ENCODE measurements around the gene MAPKAP1. TPM values are rescaled to one million over a fixed set of nuclear protein-coding genes. Genes with fewer than 3 reads are reported as not detected.

Gene MAPKAP1
- total and polyA plus RNA-seq, 2 of the 13 experiments (the other 11 are each of a cell fraction or from before 2014, with no cell fraction given) = 45.0 to 64.3 TPM

GRCh38 chr9:125747765-125748445, 40.9 kb upstream of the MAPKAP1 start (continued):
- TF ChIP-seq PAWR (CRISPR knock-in tag; IDR thresholded peaks at IDR 0.05; ENCODE audit: borderline replicate concordance) (no peak), ASH2L (IDR thresholded peaks at IDR 0.05; ENCODE audit: insufficient read length, low read depth, low read length) (peak; percentile 63), ZFP36 (IDR thresholded peaks at IDR 0.05; ENCODE audit: borderline replicate concordance, low read depth, low read length, partially characterized antibody) (no peak), NONO (IDR thresholded peaks at IDR 0.05) (no peak), NONO (CRISPR knock-in tag; conservative IDR thresholded peaks at IDR 0.05) (no peak), ZNF672 (CRISPR knock-in tag; IDR thresholded peaks at IDR 0.05) (no peak), PRMT3 (CRISPR knock-in tag; IDR thresholded peaks at IDR 0.05; ENCODE audit: borderline replicate concordance, low read depth) (no peak), KDM6A (CRISPR knock-in tag; IDR thresholded peaks at IDR 0.05; ENCODE audit: low read depth) (no peak), SIX1 (CRISPR knock-in tag; IDR thresholded peaks at IDR 0.05; ENCODE audit: borderline replicate concordance) (no peak), MEIS1 (CRISPR knock-in tag; IDR thresholded peaks at IDR 0.05; ENCODE audit: borderline replicate concordance) (no peak), JARID2 (CRISPR knock-in tag; IDR thresholded peaks at IDR 0.05; ENCODE audit: insufficient replicate concordance) (no peak), RAD21 (CRISPR knock-in tag; IDR thresholded peaks at IDR 0.05) (0 out of 2 replicates have a peak, but pooled peaks have one; percentile 26), MED13 (CRISPR knock-in tag; IDR thresholded peaks at IDR 0.05) (no peak), FOXO1 (CRISPR knock-in tag; IDR thresholded peaks at IDR 0.05) (no peak), HNRNPK (IDR thresholded peaks at IDR 0.05; ENCODE audit: low read depth, low read length, poor library complexity, severe bottlenecking) (no peak)
- TF ChIP-seq, protein P1, sequence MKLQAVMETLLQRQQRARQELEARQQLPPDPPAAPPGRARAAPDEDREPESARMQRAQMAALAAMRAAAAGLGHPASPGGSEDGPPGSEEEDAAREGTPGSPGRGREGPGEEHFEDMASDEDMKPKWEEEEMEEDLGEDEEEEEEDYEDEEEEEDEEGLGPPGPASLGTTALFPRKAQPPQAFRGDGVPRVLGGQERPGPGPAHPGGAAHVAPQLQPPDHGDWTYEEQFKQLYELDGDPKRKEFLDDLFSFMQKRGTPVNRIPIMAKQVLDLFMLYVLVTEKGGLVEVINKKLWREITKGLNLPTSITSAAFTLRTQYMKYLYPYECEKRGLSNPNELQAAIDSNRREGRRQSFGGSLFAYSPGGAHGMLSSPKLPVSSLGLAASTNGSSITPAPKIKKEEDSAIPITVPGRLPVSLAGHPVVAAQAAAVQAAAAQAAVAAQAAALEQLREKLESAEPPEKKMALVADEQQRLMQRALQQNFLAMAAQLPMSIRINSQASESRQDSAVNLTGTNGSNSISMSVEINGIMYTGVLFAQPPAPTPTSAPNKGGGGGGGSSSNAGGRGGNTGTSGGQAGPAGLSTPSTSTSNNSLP (IDR thresholded peaks at IDR 0.05; ENCODE audit: low read depth, low read length) = no peak
- TF ChIP-seq, protein P2, sequence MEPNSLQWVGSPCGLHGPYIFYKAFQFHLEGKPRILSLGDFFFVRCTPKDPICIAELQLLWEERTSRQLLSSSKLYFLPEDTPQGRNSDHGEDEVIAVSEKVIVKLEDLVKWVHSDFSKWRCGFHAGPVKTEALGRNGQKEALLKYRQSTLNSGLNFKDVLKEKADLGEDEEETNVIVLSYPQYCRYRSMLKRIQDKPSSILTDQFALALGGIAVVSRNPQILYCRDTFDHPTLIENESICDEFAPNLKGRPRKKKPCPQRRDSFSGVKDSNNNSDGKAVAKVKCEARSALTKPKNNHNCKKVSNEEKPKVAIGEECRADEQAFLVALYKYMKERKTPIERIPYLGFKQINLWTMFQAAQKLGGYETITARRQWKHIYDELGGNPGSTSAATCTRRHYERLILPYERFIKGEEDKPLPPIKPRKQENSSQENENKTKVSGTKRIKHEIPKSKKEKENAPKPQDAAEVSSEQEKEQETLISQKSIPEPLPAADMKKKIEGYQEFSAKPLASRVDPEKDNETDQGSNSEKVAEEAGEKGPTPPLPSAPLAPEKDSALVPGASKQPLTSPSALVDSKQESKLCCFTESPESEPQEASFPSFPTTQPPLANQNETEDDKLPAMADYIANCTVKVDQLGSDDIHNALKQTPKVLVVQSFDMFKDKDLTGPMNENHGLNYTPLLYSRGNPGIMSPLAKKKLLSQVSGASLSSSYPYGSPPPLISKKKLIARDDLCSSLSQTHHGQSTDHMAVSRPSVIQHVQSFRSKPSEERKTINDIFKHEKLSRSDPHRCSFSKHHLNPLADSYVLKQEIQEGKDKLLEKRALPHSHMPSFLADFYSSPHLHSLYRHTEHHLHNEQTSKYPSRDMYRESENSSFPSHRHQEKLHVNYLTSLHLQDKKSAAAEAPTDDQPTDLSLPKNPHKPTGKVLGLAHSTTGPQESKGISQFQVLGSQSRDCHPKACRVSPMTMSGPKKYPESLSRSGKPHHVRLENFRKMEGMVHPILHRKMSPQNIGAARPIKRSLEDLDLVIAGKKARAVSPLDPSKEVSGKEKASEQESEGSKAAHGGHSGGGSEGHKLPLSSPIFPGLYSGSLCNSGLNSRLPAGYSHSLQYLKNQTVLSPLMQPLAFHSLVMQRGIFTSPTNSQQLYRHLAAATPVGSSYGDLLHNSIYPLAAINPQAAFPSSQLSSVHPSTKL (CRISPR knock-in tag; IDR thresholded peaks at IDR 0.05) = no peak
- TF ChIP-seq, protein P3, sequence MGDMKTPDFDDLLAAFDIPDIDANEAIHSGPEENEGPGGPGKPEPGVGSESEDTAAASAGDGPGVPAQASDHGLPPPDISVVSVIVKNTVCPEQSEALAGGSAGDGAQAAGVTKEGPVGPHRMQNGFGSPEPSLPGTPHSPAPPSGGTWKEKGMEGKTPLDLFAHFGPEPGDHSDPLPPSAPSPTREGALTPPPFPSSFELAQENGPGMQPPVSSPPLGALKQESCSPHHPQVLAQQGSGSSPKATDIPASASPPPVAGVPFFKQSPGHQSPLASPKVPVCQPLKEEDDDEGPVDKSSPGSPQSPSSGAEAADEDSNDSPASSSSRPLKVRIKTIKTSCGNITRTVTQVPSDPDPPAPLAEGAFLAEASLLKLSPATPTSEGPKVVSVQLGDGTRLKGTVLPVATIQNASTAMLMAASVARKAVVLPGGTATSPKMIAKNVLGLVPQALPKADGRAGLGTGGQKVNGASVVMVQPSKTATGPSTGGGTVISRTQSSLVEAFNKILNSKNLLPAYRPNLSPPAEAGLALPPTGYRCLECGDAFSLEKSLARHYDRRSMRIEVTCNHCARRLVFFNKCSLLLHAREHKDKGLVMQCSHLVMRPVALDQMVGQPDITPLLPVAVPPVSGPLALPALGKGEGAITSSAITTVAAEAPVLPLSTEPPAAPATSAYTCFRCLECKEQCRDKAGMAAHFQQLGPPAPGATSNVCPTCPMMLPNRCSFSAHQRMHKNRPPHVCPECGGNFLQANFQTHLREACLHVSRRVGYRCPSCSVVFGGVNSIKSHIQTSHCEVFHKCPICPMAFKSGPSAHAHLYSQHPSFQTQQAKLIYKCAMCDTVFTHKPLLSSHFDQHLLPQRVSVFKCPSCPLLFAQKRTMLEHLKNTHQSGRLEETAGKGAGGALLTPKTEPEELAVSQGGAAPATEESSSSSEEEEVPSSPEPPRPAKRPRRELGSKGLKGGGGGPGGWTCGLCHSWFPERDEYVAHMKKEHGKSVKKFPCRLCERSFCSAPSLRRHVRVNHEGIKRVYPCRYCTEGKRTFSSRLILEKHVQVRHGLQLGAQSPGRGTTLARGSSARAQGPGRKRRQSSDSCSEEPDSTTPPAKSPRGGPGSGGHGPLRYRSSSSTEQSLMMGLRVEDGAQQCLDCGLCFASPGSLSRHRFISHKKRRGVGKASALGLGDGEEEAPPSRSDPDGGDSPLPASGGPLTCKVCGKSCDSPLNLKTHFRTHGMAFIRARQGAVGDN (CRISPR knock-in tag; IDR thresholded peaks at IDR 0.05) = peak; percentile 60
- TF ChIP-seq, protein P4, sequence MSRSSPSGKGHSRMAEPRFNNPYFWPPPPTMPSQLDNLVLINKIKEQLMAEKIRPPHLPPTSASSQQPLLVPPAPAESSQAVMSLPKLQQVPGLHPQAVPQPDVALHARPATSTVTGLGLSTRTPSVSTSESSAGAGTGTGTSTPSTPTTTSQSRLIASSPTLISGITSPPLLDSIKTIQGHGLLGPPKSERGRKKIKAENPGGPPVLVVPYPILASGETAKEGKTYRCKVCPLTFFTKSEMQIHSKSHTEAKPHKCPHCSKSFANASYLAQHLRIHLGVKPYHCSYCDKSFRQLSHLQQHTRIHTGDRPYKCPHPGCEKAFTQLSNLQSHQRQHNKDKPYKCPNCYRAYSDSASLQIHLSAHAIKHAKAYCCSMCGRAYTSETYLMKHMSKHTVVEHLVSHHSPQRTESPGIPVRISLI (CRISPR knock-in tag; IDR thresholded peaks at IDR 0.05; ENCODE audit: borderline replicate concordance) = no peak

Measured in HepG2 (cell line).